DND-41 (cell line): ENCODE measurements around the gene INAFM1.
"Not testable (repeated sequence)": the region's sequence is repeated elsewhere in the genome, so short reads cannot be mapped to it uniquely, and the experiment has no call there.

ENCODE experiments used
- ATAC-seq: fragments of 200-7000 bp; cut with Tn5 transposase; 3 replicates; pipeline ENCODE4 v1.9.1; 2021; ENCODE audit warnings: low read depth; ENCODE audit not compliant: insufficient read depth
- DNase-seq: peaks from one replicate; pipeline ENCODE4 v3.0.0-alpha.2; 2020
- H2AFZ ChIP-seq: 2 replicates; pipeline ENCODE4 v1.6.0; 2012; ENCODE audit warnings: low read depth, low read length
- H3K27ac ChIP-seq: 2 replicates; pipeline ENCODE4 v1.5.1; 2012; ENCODE audit warnings: low read length, inconsistent platforms
- H3K27me3 ChIP-seq: fragments of 200-600 bp; sonication (generic); 2 replicates; pipeline ENCODE4 v1.6.0; 2012; ENCODE audit warnings: low read length, mild to moderate bottlenecking, inconsistent platforms; ENCODE audit not compliant: insufficient read depth, poor library complexity
- H3K36me3 ChIP-seq: 2 replicates; pipeline ENCODE4 v1.5.1; 2012; ENCODE audit warnings: low read length, inconsistent platforms; ENCODE audit not compliant: insufficient read depth
- H3K4me1 ChIP-seq: 2 replicates; pipeline ENCODE4 v1.5.1; 2012; ENCODE audit warnings: mild to moderate bottlenecking, low read length; ENCODE audit not compliant: insufficient read depth
- H3K4me2 ChIP-seq: 2 replicates; pipeline ENCODE4 v1.6.0; 2012; ENCODE audit warnings: mild to moderate bottlenecking, moderate library complexity, low read length, inconsistent platforms; ENCODE audit not compliant: insufficient read depth
- H3K4me3 ChIP-seq, 2 experiments: fragments of 200-600 bp in 1 of 2; shearing (Covaris generic) in 1 of 2; 2 replicates each; pipeline ENCODE4 v1.5.1; 2012 to 2016; ENCODE audit warnings: inconsistent platforms in 2 of 2, low read length in 2 of 2, mild to moderate bottlenecking in 2 of 2, low read depth in 1 of 2, moderate library complexity in 1 of 2
- H3K79me2 ChIP-seq: 2 replicates; pipeline ENCODE4 v1.6.0; 2012; ENCODE audit warnings: low read length, inconsistent platforms; ENCODE audit not compliant: insufficient read depth
- H3K9ac ChIP-seq: 2 replicates; pipeline ENCODE4 v1.6.0; 2012; ENCODE audit warnings: low read depth, mild to moderate bottlenecking, inconsistent platforms, low read length, moderate library complexity
- H3K9me3 ChIP-seq: 2 replicates; pipeline ENCODE4 v1.5.1; 2012; ENCODE audit warnings: low read length, moderate library complexity, mild to moderate bottlenecking, inconsistent platforms; ENCODE audit not compliant: insufficient read depth, severe bottlenecking
- H4K20me1 ChIP-seq: 2 replicates; pipeline ENCODE4 v1.6.0; 2012; ENCODE audit warnings: low read length; ENCODE audit not compliant: insufficient read depth
- CTCF ChIP-seq: IDR thresholded peaks from 2 replicates; pipeline ENCODE4 v1.5.1; 2012; ENCODE audit warnings: borderline replicate concordance, low read length, moderate library complexity, mild to moderate bottlenecking; ENCODE audit not compliant: poor library complexity, severe bottlenecking; ENCODE audit errors: extremely low read depth
- EZH2 ChIP-seq: IDR thresholded peaks from 3 replicates; pipeline ENCODE4 v1.6.1; 2012; ENCODE audit warnings: borderline replicate concordance, low read depth, mild to moderate bottlenecking, moderate library complexity, low read length, inconsistent platforms; ENCODE audit not compliant: severe bottlenecking

INAFM1 gene

DNA sequence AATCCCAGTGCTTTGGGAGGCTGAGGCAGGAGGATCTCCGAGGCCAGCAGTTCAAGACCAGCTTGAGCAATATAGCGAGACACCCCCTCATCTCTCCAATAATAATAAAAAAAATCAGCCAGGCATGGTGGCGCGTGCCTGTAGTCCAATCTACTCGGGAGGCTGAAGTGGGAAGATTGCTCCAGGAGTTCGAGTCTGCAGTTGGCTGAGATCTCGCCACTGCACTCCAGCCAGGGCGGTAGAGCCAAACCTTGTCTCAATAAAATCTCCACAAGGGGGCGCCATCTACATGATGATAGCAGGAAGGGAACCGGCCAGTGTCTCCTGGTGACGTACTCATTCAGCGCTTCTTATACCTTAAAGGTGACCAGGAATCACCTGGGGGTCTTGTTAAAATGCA, 21.4 kb downstream of the INAFM1 start:
- Histone ChIP-seq H3K4me3 (no peak overlapping the region), H3K27ac (no peak overlapping the region), H3K36me3 (no peaks in the 10 kb centered on the region), H3K4me1 (no peaks in the 10 kb centered on the region), H3K4me2 (no peak overlapping the region), H3K9me3 (no peaks in the 10 kb centered on the region), H4K20me1 (no peaks in the 10 kb centered on the region), H3K79me2 (no peaks in the 10 kb centered on the region), H3K9ac (no peak overlapping the region), H2AFZ (no peak overlapping the region), H3K27me3 (no peaks in the 10 kb centered on the region)
- peak; percentile 90 for ATAC-seq
- peak; percentile 81 for TF ChIP-seq CTCF
- no peak for TF ChIP-seq EZH2
- peak; percentile 76 for DNase-seq

DNA sequence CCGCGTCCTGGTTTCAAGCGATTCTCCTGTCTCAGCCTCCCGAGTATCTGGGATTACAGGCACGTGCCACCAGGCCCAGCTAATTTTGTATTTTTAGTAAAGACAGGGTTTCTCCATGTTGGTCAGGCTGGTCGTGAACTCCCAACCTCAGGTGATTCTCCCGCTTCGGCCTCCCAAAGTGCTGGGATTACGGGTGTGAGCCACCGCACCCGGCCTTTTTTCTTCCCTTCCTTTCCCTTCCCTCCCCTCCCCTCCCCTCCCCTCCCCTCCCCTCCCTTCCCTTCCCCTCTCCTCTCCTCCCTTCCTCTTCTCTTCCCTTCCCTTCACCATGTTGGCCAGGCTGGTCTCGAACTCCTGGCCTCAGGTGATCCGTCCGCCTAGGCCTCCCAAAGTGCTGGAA, 26.2 kb downstream of the INAFM1 start:
- H3K27ac ChIP-seq, H3K4me2 ChIP-seq, H3K36me3 ChIP-seq, DNase-seq, H3K4me1 ChIP-seq, H3K79me2 ChIP-seq, H2AFZ ChIP-seq, H3K27me3 ChIP-seq, H3K4me3 ChIP-seq, H4K20me1 ChIP-seq, H3K9me3 ChIP-seq, H3K9ac ChIP-seq, ATAC-seq: not testable (repeated sequence)

DNA sequence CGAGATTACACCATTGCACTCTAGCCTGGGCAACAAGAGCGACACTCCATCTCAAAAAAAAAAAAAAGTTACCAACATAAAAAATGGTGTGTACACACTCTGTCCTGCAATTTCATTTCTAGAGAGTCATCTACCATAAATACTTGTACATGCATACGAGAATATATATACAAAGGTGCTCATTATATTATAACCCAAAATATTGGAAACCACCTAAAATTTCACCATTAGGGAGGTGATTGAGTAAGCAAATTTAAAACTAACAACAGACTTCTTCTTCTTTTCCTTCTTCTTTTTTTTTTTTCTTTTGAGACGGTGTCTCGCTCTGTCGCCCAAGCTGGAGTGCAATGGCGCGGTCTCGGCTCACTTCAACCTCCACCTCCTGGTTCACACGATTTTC, 27.6 kb downstream of the INAFM1 start:
- no peaks in the 10 kb centered on the region for H3K36me3 ChIP-seq
- no peaks in the 10 kb centered on the region for H4K20me1 ChIP-seq
- H3K4me1 ChIP-seq: 0 out of 2 replicates have a peak, but pooled peaks cover 5% of the 10 kb centered on the region
- no peaks in the 10 kb centered on the region for H3K79me2 ChIP-seq
- no peak overlapping the region for H3K4me2 ChIP-seq
- H3K9me3 ChIP-seq: no peaks in the 10 kb centered on the region
- H3K27me3 ChIP-seq: no peaks in the 10 kb centered on the region
- no peak overlapping the region for H3K9ac ChIP-seq
- no peak overlapping the region for H2AFZ ChIP-seq
- DNase-seq (no peak), ATAC-seq (no peak)
- no peak overlapping the region for H3K4me3 ChIP-seq
- H3K27ac ChIP-seq: no peak overlapping the region
- TF ChIP-seq CTCF: no peak
- no peak for TF ChIP-seq EZH2

DNA sequence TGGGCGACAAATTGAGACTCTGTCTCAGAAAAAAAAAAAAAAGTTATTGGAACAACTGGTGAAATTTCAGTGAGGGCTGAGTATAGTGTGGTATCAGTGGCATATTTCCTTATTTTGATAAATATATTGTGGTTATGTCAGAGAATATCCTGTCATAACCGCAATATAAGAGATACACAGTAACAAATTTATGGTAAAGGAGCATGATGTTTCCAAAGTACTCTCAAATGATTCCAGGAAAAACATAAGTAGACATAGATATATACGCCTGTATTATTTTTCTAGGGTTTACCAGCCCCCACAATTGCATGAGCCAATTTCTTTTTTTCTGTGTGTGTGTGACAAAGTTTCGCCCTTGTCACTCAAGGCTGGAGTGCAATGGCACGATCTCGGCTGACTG, 29.3 kb downstream of the INAFM1 start:
- Histone ChIP-seq H3K9me3 (no peaks in the 10 kb centered on the region), H3K36me3 (no peaks in the 10 kb centered on the region), H3K79me2 (no peaks in the 10 kb centered on the region), H3K4me1 (0 out of 2 replicates have a peak, but pooled peaks cover 5% of the 10 kb centered on the region), H3K27me3 (no peaks in the 10 kb centered on the region), H3K4me3 (no peak overlapping the region), H3K4me2 (no peak overlapping the region), H4K20me1 (no peaks in the 10 kb centered on the region), H2AFZ (no peak overlapping the region), H3K27ac (no peak overlapping the region), H3K9ac (no peak overlapping the region)
- DNase-seq (no peak), ATAC-seq (no peak)
- TF ChIP-seq CTCF (no peak), EZH2 (no peak)
